ENCODE data around the gene PCDHB5.
"Not testable (repeated sequence)": the region's sequence is repeated elsewhere in the genome, so short reads cannot be mapped to it uniquely, and the experiment has no call there.

The PCDHB5 gene

GRCh38 chr5:141155540-141156374, 20.8 kb downstream of the PCDHB5 start:
- DNase-seq, result no peak

GRCh38 chr5:141157356-141157755, 22.4 kb downstream of the PCDHB5 start:
- DNase-seq, result not testable (repeated sequence)

GRCh38 chr5:141157901-141158300, 22.9 kb downstream of the PCDHB5 start:
- not testable (repeated sequence) for DNase-seq

GRCh38 chr5:141172381-141173204, 37.6 kb downstream of the PCDHB5 start, which contains the start of gene PCDHB7:
PCDHB7 (plus strand) TSS chr5:141172644; CDS start chr5:141172836, 192 bp downstream.
- peak; percentile 29 for DNase-seq

- DNase-seq, result not testable (repeated sequence)
Observed at GRCh38 chr5:141174291-141175104, 39.5 kb downstream of the PCDHB5 start.

- no peak for DNase-seq
Observed at GRCh38 chr5:141175933-141176332, 40.9 kb downstream of the PCDHB5 start.

- not testable (repeated sequence) for DNase-seq
Observed at GRCh38 chr5:141177577-141178191, 42.7 kb downstream of the PCDHB5 start, which contains the start of gene PCDHB8. PCDHB8 (plus strand) TSS chr5:141177790; CDS start chr5:141178035, 245 bp downstream.

- DNase-seq, result not testable (repeated sequence)
Observed at GRCh38 chr5:141179371-141179770, 44.4 kb downstream of the PCDHB5 start.

GRCh38 chr5:141179876-141180275, 44.9 kb downstream of the PCDHB5 start:
- DNase-seq, result not testable (repeated sequence)

- DNase-seq, result no peak
Observed at GRCh38 chr5:141180313-141180712, 45.3 kb downstream of the PCDHB5 start.

- no peak for DNase-seq
Observed at GRCh38 chr5:141182248-141182647, 47.2 kb downstream of the PCDHB5 start, which contains the start of gene PCDHB16. PCDHB16 (plus strand) TSS chr5:141182387; CDS start chr5:141182560, 173 bp downstream.

GRCh38 chr5:141184117-141184855, 49.3 kb downstream of the PCDHB5 start:
- DNase-seq, result not testable (repeated sequence)

GRCh38 chr5:141186897-141187512, 52.0 kb downstream of the PCDHB5 start, which contains the start of gene PCDHB9:
PCDHB9 (plus strand) TSS chr5:141187161; CDS start chr5:141187319, 158 bp downstream.
- peak; percentile 1 for DNase-seq
